SK-N-DZ (cell line): ENCODE measurements around the gene SETMAR.

Experiments used
- DNase-seq: peaks from one replicate; pipeline ENCODE4 v3.0.0-alpha.2; 2015; ENCODE audit warnings: low spot score

Gene SETMAR

GRCh38 chr3:4351164-4351855 lies 48.1 kb downstream of the SETMAR start:
- no peak for DNase-seq

- DNase-seq, result no peak
These were observed 48.7 kb downstream of the SETMAR start for GRCh38 chr3:4351872-4352271.

GRCh38 chr3:4355401-4356219 lies 52.4 kb downstream of the SETMAR start:
- DNase-seq, result no peak

GRCh38 chr3:4356220-4356540 lies 53.0 kb downstream of the SETMAR start:
- DNase-seq, result no peak

- no peak for DNase-seq
These were observed 53.6 kb downstream of the SETMAR start for GRCh38 chr3:4356546-4357410.

GRCh38 chr3:4358273-4358672 lies 55.1 kb downstream of the SETMAR start:
- no peak for DNase-seq

- no peak for DNase-seq
These were observed 56.8 kb downstream of the SETMAR start for GRCh38 chr3:4359805-4360502.

- DNase-seq, result no peak
These were observed 57.6 kb downstream of the SETMAR start for GRCh38 chr3:4360817-4361216.

GRCh38 chr3:4362523-4362922 lies 59.4 kb downstream of the SETMAR start:
- no peak for DNase-seq
